Fibroblast of mammary gland (primary cell): Measurements from ENCODE around the gene MYOD1.

Experiments
- DNase-seq: peaks from one replicate; pipeline ENCODE4 v3.0.0-alpha.2; 2010; ENCODE audit warnings: low read depth
- H3K4me3 ChIP-seq: 2 replicates; pipeline ENCODE4 v1.5.1; 2011; ENCODE audit warnings: low read depth, mild to moderate bottlenecking, low read length, moderate library complexity; ENCODE audit not compliant: control insufficient read depth
- TF ChIP-seq, protein P1 (sequence below): conservative IDR thresholded peaks from 2 replicates; pipeline ENCODE4 v1.5.1; 2011; ENCODE audit warnings: low read depth, low read length, inconsistent platforms; ENCODE audit not compliant: control insufficient read depth, insufficient read depth

Gene MYOD1

DNA sequence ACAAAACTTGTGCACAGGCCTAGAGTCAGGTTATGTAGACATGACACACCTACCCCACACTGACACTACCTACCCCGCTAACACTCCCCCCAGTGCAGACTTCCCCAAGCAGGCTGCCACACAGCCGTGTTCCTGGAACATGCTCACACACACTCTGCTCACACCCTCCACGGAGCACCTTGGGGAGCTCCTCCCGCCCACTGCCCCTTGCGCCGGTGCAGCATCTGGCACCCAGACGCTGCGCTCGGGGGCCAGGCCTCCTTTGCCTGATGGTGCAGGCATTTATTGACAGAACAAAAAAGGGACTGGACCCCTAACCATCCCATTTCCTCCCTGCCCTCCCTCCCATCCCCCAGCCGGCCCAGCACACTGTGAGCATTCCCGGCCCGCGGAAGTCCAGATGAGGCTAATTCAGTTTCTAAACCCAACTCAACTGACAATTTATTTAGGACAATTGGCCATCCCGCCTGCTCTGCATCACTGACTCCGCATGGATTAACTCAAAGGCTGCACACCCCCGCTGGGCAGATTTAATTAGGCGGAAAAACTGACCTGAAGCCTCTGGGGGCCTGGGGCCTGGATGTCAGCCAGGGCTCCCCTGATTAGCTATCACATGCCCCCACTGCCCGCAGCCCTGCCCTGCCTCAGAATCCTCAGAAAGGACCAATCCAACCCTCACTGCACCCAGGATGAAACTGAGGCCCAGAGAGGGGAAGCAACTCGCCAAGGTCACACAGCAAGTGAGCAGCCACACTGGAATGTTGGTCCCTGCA lies 45.3 kb downstream of the MYOD1 start:
- TF ChIP-seq, protein P1, sequence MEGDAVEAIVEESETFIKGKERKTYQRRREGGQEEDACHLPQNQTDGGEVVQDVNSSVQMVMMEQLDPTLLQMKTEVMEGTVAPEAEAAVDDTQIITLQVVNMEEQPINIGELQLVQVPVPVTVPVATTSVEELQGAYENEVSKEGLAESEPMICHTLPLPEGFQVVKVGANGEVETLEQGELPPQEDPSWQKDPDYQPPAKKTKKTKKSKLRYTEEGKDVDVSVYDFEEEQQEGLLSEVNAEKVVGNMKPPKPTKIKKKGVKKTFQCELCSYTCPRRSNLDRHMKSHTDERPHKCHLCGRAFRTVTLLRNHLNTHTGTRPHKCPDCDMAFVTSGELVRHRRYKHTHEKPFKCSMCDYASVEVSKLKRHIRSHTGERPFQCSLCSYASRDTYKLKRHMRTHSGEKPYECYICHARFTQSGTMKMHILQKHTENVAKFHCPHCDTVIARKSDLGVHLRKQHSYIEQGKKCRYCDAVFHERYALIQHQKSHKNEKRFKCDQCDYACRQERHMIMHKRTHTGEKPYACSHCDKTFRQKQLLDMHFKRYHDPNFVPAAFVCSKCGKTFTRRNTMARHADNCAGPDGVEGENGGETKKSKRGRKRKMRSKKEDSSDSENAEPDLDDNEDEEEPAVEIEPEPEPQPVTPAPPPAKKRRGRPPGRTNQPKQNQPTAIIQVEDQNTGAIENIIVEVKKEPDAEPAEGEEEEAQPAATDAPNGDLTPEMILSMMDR: no peak

DNA sequence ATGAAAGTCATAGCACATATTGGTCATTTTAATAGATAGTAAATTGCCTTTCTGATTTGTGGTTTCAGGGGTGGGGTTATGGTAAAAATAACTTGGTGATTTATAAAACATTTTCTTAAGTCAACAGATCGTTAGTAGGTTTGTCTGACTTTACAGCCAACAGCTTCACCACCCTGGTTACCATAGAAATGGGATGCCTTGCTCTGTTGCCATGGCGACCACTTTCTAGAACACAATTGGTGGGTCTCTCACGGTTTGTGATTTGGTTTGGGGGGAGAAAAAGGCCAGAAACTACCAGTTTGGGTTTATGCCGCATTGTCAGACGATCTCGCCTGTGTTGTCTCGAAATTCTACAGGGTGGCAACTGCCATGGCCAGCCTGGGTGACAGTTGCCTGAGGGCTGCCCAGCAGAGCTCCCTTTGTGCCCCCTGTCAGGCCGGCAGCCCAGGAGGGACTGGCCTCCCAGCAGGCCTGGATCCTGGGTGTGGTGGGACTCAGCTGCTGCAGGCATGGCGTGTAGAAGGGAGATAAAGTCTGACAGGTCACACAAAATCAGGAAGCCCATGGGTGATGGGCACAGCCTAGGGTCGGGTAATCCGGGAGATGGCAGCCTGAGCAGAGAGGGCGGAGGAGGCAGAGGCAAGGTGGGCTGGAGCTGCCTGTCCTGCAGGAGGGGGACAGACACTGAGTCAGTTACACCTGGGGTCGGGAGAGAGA lies 46.1 kb downstream of the MYOD1 start:
- TF ChIP-seq, protein P1: no peak
- no peak for DNase-seq
- no peak overlapping the region for H3K4me3 ChIP-seq

More for the DNA sequence above, 45.3 kb downstream of the MYOD1 start:
- H3K4me3 ChIP-seq: no peak overlapping the region
- DNase-seq: no peak

DNA sequence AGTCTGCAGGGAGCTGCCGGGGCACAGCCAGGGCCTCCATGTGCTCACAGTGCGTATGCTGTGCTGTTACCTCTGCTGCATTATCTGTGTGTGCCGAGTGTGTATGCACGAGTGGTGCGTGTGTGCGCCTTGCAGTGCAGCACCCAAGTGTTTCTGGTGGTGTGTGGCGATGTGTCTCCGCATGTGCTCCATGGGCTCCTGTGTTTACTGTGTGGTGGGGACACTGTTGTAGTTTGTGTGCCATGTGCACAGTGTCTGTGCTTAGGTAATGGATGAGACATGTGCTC lies 46.6 kb downstream of the MYOD1 start:
- no peak overlapping the region for H3K4me3 ChIP-seq
- TF ChIP-seq, protein P1: no peak
- no peak for DNase-seq

DNA sequence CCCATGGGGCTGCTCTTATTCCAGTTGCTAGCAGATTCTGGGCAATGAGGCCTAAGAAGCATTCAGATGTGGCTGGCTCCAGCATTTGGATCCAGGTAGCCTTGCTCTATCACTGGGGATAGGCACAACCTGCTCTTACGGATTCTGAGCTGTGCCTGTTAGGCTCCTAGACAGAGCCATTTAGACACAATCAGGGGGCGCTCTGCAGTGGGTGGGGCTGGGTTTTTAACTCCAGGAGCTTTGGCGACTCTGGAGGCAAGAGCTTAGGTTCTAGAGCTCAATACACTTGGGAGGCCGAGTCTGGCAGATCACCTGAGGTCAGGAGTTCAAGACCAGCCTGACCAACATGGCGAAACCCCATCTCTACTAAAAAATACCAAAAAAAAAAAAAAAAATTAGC lies 47.2 kb downstream of the MYOD1 start:
- DNase-seq: no peak
- TF ChIP-seq, protein P1: no peak
- no peak overlapping the region for H3K4me3 ChIP-seq

DNA sequence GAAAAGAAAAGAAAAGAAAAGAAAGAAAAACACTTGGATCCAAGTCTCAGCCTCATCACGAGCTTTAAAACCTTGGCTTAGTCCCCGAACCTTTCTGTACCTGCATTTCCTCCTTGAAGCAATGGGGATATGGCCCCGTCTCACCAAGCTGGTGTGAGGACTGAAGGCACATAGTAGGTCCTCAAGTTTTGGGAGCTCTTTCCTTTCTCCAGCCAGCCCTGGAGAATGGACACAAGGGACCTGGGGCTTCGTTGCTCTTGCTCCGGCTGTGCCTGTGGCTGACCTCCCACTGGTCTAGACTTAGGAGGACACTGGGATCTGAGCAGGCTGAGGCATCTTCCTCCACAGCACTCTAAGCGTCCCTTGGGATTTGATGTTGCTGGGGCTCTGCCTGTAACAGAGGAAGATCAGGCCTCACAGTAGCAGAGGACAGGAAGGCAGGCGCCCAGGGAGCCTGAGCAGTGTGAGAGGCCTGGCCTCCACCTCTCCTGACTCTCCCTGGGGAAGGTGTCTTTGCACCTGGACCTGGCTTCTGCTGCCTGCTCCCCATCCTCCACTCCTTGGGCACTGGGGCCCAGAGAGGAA lies 48.0 kb downstream of the MYOD1 start:
- TF ChIP-seq, protein P1: no peak
- H3K4me3 ChIP-seq: no peak overlapping the region
- peak; percentile 26 for DNase-seq

DNA sequence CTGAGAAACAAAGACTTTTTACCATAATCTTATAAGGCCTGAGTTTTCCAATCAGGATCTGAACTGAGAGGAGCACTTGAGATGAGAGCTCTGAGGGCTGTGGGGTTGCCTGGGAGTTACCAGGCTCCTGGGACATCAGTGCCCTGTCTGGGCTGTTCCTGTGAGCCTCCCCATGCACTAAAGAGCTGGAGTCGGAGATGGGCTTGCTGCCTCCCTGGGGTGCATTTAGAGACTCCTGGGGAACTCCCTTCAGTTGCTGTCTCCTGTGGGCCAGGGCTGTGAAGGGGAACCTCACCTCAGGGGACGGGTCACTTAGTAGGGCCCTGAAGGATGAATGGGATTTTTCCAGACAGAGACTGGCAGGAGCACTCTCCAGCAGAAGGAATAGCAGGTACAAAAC lies 48.5 kb downstream of the MYOD1 start:
- no peak for DNase-seq
- TF ChIP-seq, protein P1: no peak
- H3K4me3 ChIP-seq: no peak overlapping the region
